Naive thymus-derived CD4-positive, alpha-beta T cell (primary cell): ENCODE results near the gene QSOX2. TPM values are rescaled to one million over a fixed set of nuclear protein-coding genes. Genes with fewer than 3 reads are reported as not detected.

Source experiments
- ATAC-seq: fragments of 150-1000 bp; cut with Tn5 transposase; 2 replicates; pipeline ENCODE4 v1.10.0; 2021; ENCODE audit warnings: mild to moderate bottlenecking, moderate library complexity
- CTCF ChIA-PET: fragments of 350-600 bp; sonication (Branson Sonifier 250); formaldehyde crosslinking; loops from one replicate; lab custom pipeline; 2021; ENCODE audit warnings: antibody characterized with exemption; lab: Charles Lee
- POLR2A ChIA-PET: fragments of 350-600 bp; sonication (Branson Sonifier 250); formaldehyde crosslinking; loops from one replicate; lab custom pipeline; 2021; ENCODE audit warnings: antibody characterized with exemption, inconsistent platforms; lab: Charles Lee
- DNase-seq, 9 donors: peaks; one replicate each; pipeline versions ENCODE4 v3.0.0 to v3.0.0-alpha.2; 2020 to 2022; ENCODE audit warnings: mixed read lengths in 1 of 9
- H3K27ac ChIP-seq: one replicate; pipeline ENCODE4 v1.7.0; 2013; ENCODE audit warnings: mild to moderate bottlenecking, low read depth, low read length, moderate library complexity
- H3K27me3 ChIP-seq, 2 donors: one replicate each; pipeline ENCODE4 v1.7.0; 2013; ENCODE audit warnings: low read length in 2 of 2, mild to moderate bottlenecking in 2 of 2, moderate library complexity in 2 of 2; ENCODE audit not compliant: control insufficient read depth in 2 of 2, insufficient read depth in 2 of 2
- H3K36me3 ChIP-seq, 3 experiments: 1 replicate in 2 of 3; 2 replicates in 1 of 3; pipeline ENCODE4 v1.7.0; 2013; ENCODE audit warnings: low read length in 3 of 3, mild to moderate bottlenecking in 3 of 3, moderate library complexity in 1 of 3; ENCODE audit not compliant: insufficient read depth in 3 of 3, control insufficient read depth in 2 of 3
- H3K4me1 ChIP-seq, 2 donors: one replicate each; pipeline ENCODE4 v1.7.0; 2013; ENCODE audit warnings: low read length in 2 of 2, mild to moderate bottlenecking in 2 of 2, moderate library complexity in 1 of 2; ENCODE audit not compliant: control insufficient read depth in 2 of 2, insufficient read depth in 2 of 2
- H3K4me3 ChIP-seq: 2 replicates; pipeline ENCODE4 v1.7.0; 2013; ENCODE audit warnings: mild to moderate bottlenecking, low read length
- H3K9me3 ChIP-seq, 3 experiments: 1 replicate in 2 of 3; 2 replicates in 1 of 3; pipeline ENCODE4 v1.7.0; 2013; ENCODE audit warnings: low read length in 3 of 3; ENCODE audit not compliant: control insufficient read depth in 2 of 3
- H3K27ac Mint-ChIP-seq, 9 donors: one replicate each; pipeline ENCODE4 v1.8.0; 2020 to 2022; ENCODE audit warnings: mixed read lengths in 9 of 9, mild to moderate bottlenecking in 8 of 9, moderate library complexity in 5 of 9, inconsistent platforms in 2 of 9
- H3K27me3 Mint-ChIP-seq, 5 donors: one replicate each; pipeline ENCODE4 v1.8.0; 2021 to 2022; ENCODE audit warnings: mixed read lengths in 5 of 5, mild to moderate bottlenecking in 1 of 5
- H3K36me3 Mint-ChIP-seq, 5 donors: one replicate each; pipeline ENCODE4 v1.8.0; 2020 to 2022; ENCODE audit warnings: mixed read lengths in 5 of 5, mild to moderate bottlenecking in 3 of 5, inconsistent platforms in 1 of 5
- H3K4me1 Mint-ChIP-seq, 7 donors: one replicate each; pipeline ENCODE4 v1.8.0; 2020 to 2022; ENCODE audit warnings: mixed read lengths in 7 of 7, mild to moderate bottlenecking in 3 of 7, inconsistent platforms in 1 of 7
- H3K4me3 Mint-ChIP-seq, 10 donors: one replicate each; pipeline ENCODE4 v1.8.0; 2020 to 2022; ENCODE audit warnings: mild to moderate bottlenecking in 10 of 10, mixed read lengths in 10 of 10, moderate library complexity in 6 of 10, inconsistent platforms in 2 of 10
- H3K9me3 Mint-ChIP-seq, 11 donors: one replicate each; pipeline ENCODE4 v1.8.0; 2020 to 2022; ENCODE audit warnings: mixed read lengths in 11 of 11, mild to moderate bottlenecking in 4 of 11, inconsistent platforms in 1 of 11, moderate library complexity in 1 of 11
- intact Hi-C, 2 donors: fragments of 100-400 bp; cut with micrococcal nuclease; formaldehyde crosslinking; loops; one replicate each; pipeline ENCODE4 v1.15.1; 2023
- polyA plus RNA-seq, 2 donors: library from polyadenylated mRNA; unstranded; fragments of 300-500 nt; fragmentation: Illumina TruSeq; gene quantifications; one replicate each; pipeline ENCODE4 v1.2.3, GENCODE V29; 2021
- total RNA-seq, 6 experiments: library from RNA in 5 of 6; stranded (reverse) in 5 of 6; gene quantifications; 1 replicate in 5 of 6; 2 replicates in 1 of 6; pipeline ENCODE4 v1.2.3 and lab custom pipeline; 2021 to 2026

Gene QSOX2
- total and polyA plus RNA-seq, 7 experiments from 2014 or later = 0.26 to 15.9 (median 11.9) TPM

DNA sequence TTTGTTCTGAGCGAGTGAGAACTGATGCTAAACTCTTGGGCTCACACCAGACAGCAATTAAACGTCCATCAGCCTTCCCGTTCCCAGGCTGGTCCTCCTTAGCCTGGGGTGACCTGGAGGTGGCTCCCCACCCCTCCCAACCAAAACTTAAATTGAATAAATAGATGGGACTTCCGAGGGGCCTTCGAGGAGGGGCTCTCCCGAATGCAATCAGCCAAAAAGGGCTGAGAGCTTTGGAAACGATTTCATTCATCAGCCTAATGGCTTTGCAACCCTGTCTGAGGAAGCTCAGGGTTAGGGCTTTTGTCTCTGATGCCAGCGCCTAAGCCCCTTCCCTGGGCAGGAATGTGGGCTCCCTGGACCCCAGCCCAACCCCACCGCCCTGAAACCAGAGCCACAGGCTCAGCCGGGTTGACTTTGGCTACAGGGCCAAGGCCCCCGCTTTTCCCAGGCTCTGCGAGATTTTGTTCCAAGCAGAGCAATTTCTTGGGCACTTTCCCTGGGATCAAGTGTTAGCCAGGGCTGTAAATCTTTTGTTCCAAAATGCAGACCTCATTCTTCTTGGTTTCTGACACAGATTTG lies 69.9 kb downstream of the QSOX2 start:
- Histone ChIP-seq H3K4me1 (no peaks in the 10 kb centered on the region), H3K4me3 (no peak overlapping the region), H3K36me3 (no peaks in the 10 kb centered on the region), H3K27ac (no peak overlapping the region), H3K9me3 (no peaks in the 10 kb centered on the region), H3K27me3 (no peaks in the 10 kb centered on the region)
- ATAC-seq = no peak
- Mint-ChIP-seq H3K4me3 (no peak overlapping the region), H3K36me3 (no peaks in the 10 kb centered on the region), H3K4me1 (no peaks in the 10 kb centered on the region), H3K27ac (no peak overlapping the region), H3K27me3 (peaks cover 0 to 17% (median 0%) of the 10 kb centered on the region in 5 donors), H3K9me3 (no peaks in the 10 kb centered on the region)
- intact Hi-C loops = no loop called here
- ChIA-PET POLR2A (no interaction called here), CTCF (no interaction called here)
- no peak for DNase-seq

DNA sequence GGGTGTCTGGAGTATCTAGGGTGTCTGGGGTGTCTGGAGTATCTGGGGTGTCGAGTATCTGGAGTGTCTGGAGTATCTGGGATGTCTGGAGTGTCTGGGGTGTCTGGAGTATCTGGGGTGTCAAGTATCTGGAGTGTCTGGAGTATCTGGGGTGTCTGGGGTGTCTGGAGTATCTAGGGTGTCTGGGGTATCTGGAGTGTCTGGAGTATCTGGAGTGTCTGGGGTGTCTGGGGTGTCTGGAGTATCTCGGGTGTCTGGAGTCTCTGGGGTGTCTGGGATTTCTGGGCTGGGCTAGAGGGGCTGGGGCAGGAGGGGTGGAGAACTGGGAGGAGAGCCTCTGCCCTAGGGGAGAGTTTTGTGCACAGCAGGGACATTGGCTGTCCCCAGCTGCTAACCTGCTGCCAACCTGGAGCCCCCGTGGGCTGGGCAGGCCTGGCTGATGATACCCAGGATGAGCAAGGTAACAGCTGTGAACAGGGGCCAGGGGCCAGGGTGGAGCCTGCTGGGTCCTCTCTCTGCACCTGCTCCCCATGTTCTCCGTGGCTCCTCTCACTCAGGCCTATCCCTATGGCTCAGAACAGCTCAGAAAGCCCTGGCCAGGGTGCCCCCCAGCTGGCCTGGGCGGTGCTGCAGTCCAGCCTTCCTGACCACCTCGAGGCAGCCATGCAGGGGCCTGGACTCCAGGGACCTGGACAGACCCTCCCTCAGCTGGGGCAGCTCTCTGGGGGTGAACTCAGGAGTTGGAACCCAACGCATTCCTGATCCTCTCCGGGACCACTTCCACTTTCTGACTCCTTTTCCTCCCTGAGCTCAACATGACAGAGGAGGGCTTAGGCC lies 70.6 kb downstream of the QSOX2 start:
- H3K4me1 ChIP-seq = no peaks in the 10 kb centered on the region
- ATAC-seq = no peak
- no peak for DNase-seq
- no peaks in the 10 kb centered on the region for H3K27me3 ChIP-seq
- H3K4me3 Mint-ChIP-seq = no peak overlapping the region
- H3K27ac Mint-ChIP-seq = peak overlapping the region in 1 of 9 donors; percentile 46
- H3K4me1 Mint-ChIP-seq = no peaks in the 10 kb centered on the region
- POLR2A ChIA-PET = no interaction called here
- H3K9me3 ChIP-seq = no peaks in the 10 kb centered on the region
- intact Hi-C loops = no loop called here
- no peak overlapping the region for H3K27ac ChIP-seq
- H3K36me3 ChIP-seq = no peaks in the 10 kb centered on the region
- peaks cover 0 to 13% (median 0%) of the 10 kb centered on the region in 5 donors for H3K27me3 Mint-ChIP-seq
- CTCF ChIA-PET = no interaction called here
- H3K4me3 ChIP-seq = no peak overlapping the region
- H3K9me3 Mint-ChIP-seq = no peaks in the 10 kb centered on the region
- H3K36me3 Mint-ChIP-seq = no peaks in the 10 kb centered on the region

DNA sequence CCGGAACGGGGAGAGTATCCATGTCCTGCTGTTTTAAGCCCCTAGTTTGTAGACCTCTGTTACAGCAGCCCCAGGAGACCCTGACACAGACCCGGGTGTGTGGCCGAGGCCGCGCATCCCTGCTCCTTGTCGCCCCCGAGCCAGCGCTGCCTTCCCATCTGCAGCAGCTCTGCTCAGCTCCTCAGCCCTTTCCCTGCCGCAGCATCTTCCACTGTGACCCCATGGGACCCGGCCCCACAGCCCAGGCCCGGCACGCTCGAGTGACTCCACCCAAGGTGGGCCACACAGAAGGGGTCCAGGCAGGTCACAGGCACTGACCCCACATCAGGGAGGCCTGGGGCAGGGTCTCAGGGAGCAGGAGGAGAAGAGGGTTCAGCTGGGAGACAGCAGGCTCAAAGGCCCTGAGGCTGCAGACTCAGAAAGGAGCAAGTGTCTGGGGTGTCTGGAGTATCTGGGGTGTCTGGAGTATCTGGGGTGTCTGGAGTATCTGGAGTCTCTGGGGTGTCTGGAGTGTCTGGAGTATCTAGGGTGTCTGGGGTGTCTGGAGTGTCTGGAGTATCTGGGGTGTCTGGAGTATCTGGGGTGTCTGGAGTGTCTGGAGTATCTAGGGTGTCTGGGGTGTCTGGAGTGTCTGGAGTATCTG lies 71.8 kb downstream of the QSOX2 start:
- no peak for ATAC-seq
- no peaks in the 10 kb centered on the region for H3K4me1 ChIP-seq
- no peaks in the 10 kb centered on the region for H3K27me3 ChIP-seq
- POLR2A ChIA-PET = no interaction called here
- Mint-ChIP-seq H3K9me3 (no peaks in the 10 kb centered on the region), H3K27ac (no peak overlapping the region), H3K27me3 (peaks cover 0 to 18% (median 5%) of the 10 kb centered on the region in 5 donors), H3K4me3 (no peak overlapping the region), H3K4me1 (no peaks in the 10 kb centered on the region), H3K36me3 (no peaks in the 10 kb centered on the region)
- DNase-seq = no peak
- no peak overlapping the region for H3K4me3 ChIP-seq
- no peaks in the 10 kb centered on the region for H3K36me3 ChIP-seq
- H3K9me3 ChIP-seq = no peaks in the 10 kb centered on the region
- no peak overlapping the region for H3K27ac ChIP-seq
- CTCF ChIA-PET = no interaction called here
- intact Hi-C loops = no loop called here

DNA sequence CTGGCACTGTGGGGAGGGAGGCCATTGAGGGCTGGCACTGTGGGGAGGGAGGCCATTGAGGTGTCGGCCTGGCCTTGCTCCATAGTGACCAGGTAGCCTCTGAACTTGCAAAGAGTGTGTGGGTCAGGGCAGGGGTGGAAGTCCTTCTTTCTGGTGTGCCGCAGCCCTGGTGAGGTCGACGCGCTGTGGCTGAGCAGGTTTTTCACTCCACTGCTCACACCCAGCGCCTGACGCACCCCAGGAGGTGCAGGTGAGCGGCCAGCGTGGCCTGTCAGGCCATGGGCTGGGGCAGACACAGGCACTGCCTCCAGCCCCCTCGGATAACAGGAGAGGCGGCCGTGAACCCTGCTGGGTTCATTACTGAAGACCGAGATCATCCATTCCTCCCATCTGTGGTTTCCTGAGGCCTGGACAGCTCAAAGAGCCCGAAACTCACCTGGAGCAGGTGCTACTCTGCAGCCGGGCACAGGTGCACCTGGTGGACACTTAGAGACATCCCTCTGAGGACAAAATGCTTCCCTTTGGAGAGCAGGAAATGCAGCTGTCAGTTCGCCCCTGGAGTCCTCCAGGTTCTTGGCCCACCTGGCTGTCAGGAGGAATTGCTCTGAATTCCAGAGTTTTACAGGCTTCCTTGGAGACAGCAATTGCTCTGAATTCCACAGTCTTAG lies 73.1 kb downstream of the QSOX2 start:
- H3K27ac ChIP-seq = no peak overlapping the region
- Mint-ChIP-seq H3K36me3 (no peaks in the 10 kb centered on the region), H3K4me1 (no peaks in the 10 kb centered on the region), H3K4me3 (no peak overlapping the region), H3K27ac (no peak overlapping the region), H3K27me3 (peaks cover 0 to 15% (median 9%) of the 10 kb centered on the region in 5 donors), H3K9me3 (no peaks in the 10 kb centered on the region)
- H3K9me3 ChIP-seq = no peaks in the 10 kb centered on the region
- H3K4me1 ChIP-seq = no peaks in the 10 kb centered on the region
- H3K4me3 ChIP-seq = no peak overlapping the region
- ChIA-PET CTCF (no interaction called here), POLR2A (no interaction called here)
- intact Hi-C loops = no loop called here
- no peaks in the 10 kb centered on the region for H3K27me3 ChIP-seq
- no peak for DNase-seq
- H3K36me3 ChIP-seq = no peaks in the 10 kb centered on the region
- ATAC-seq = no peak

DNA sequence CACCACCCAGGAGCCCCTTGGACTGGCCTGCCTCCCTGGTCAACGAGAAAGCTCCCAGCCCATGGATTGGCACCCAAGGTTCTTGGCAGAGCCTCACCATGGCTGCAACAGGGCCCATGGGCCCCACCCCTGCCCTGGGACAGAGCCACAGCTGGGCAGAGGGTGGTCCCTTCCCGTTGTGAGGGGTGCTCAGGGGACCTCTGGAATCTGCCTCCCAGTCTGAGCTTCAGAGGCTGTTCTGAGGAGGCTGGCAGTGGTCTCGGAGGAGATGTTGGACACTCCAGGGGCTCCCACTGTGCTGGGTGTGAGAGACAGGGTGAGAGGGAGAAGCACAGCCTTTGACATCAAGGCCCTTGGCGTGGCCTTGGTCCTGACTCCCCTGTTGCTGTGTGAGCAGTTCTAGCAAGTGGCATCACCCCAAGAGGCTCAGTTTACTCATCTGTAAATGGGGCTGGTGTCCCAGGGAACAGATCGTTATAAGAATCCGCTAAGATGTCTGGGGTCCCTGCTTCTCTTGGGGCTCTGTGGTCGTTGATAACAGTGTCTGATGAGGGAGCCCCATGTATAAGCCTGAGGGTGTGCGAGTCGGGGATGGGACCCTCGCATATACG lies 73.7 kb downstream of the QSOX2 start:
- no peaks in the 10 kb centered on the region for H3K36me3 ChIP-seq
- intact Hi-C loops = no loop called here
- H3K4me1 ChIP-seq = no peaks in the 10 kb centered on the region
- H3K36me3 Mint-ChIP-seq = no peaks in the 10 kb centered on the region
- peaks cover 0 to 3% (median 0%) of the 10 kb centered on the region in 11 donors for H3K9me3 Mint-ChIP-seq
- no peak overlapping the region for H3K4me3 Mint-ChIP-seq
- no peak overlapping the region for H3K4me3 ChIP-seq
- H3K27me3 Mint-ChIP-seq = peaks cover 0 to 14% (median 9%) of the 10 kb centered on the region in 5 donors
- ChIA-PET POLR2A (no interaction called here), CTCF (no interaction called here)
- H3K27me3 ChIP-seq = no peaks in the 10 kb centered on the region
- ATAC-seq (no peak), DNase-seq (no peak)
- no peak overlapping the region for H3K27ac Mint-ChIP-seq
- H3K27ac ChIP-seq = no peak overlapping the region
- no peaks in the 10 kb centered on the region for H3K4me1 Mint-ChIP-seq
- H3K9me3 ChIP-seq = no peaks in the 10 kb centered on the region

DNA sequence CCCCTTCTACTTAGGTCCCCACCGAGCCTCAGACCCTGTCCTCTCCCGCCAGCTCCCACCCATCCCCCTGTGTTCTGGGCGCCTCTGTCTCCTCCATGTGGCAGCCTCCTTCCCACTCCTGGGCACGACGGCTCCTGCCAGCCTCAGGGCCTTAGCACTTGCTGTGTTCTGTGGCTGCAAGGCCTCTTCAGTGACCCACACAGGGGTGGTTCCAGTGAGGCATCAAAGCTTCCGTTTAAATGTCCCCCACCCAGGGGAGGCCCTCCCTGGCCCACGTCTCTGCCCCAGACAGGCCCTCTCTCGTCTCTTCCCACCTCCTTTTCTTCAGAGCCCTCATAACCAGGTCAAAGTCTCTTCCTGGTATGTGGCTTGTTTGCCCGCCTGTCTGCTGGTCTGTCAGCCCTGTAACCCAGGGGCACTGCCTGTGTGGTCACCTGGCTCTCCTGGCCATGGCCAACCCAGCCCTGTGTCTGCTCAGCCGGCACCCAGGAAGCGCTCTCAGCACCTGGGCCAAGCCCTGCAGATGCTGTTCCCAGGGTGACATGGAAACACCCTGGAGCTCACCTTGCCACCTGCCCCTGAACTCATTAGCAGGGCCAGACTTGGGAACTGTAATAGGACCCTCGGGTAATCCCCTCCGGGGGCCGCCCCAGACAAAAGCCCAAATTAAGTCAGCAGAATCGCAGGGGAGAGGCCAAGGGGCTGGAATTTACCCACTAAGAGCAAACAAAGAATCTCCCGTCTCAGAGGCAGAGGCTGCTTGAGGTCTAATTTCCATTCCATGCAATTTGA lies 74.4 kb downstream of the QSOX2 start:
- H3K36me3 ChIP-seq = no peaks in the 10 kb centered on the region
- no peaks in the 10 kb centered on the region for H3K9me3 ChIP-seq
- no peaks in the 10 kb centered on the region for H3K27me3 ChIP-seq
- Mint-ChIP-seq H3K9me3 (peaks cover 0 to 3% (median 0%) of the 10 kb centered on the region in 11 donors), H3K4me3 (no peak overlapping the region), H3K4me1 (no peaks in the 10 kb centered on the region), H3K36me3 (no peaks in the 10 kb centered on the region), H3K27ac (no peak overlapping the region), H3K27me3 (peaks cover 0 to 14% (median 9%) of the 10 kb centered on the region in 5 donors)
- intact Hi-C loops = no loop called here
- ATAC-seq (no peak), DNase-seq (no peak)
- CTCF ChIA-PET = no interaction called here
- POLR2A ChIA-PET = no interaction called here
- H3K4me3 ChIP-seq = no peak overlapping the region
- no peak overlapping the region for H3K27ac ChIP-seq
- H3K4me1 ChIP-seq = no peaks in the 10 kb centered on the region
